Spleen (tissue), 11 donors: ENCODE data around the gene SHC3. TPM values are rescaled to one million over a fixed set of nuclear protein-coding genes. Genes with fewer than 3 reads are reported as not detected.

Experiments
- DNase-seq: peaks from one replicate; pipeline ENCODE4 v3.0.0-alpha.2; 2020
- H3K27ac ChIP-seq, 8 donors: fragments of 200-600 bp; sonication (generic) in 7 of 8; 1 replicate in 4 of 8; 2 replicates in 4 of 8; pipeline versions ENCODE4 v1.5.0 to v1.8.0; 2016 to 2021; ENCODE audit warnings: inconsistent platforms in 4 of 8, mild to moderate bottlenecking in 4 of 8, moderate library complexity in 1 of 8
- H3K27me3 ChIP-seq, 7 donors: fragments of 200-600 bp; sonication (generic) in 6 of 7; replicated peaks in 1 of 7; 1 replicate in 4 of 7; 2 replicates in 3 of 7; pipeline versions ENCODE4 v1.5.0 to v1.8.0; 2016 to 2021; ENCODE audit warnings: inconsistent platforms in 3 of 7, mild to moderate bottlenecking in 1 of 7
- H3K36me3 ChIP-seq, 6 donors: fragments of 200-600 bp; sonication (generic) in 5 of 6; 1 replicate in 4 of 6; 2 replicates in 2 of 6; pipeline versions ENCODE4 v1.5.0 to v1.8.0; 2016 to 2021; ENCODE audit warnings: inconsistent platforms in 2 of 6
- H3K4me1 ChIP-seq, 6 donors: fragments of 200-600 bp; sonication (generic) in 5 of 6; 1 replicate in 3 of 6; 2 replicates in 3 of 6; pipeline versions ENCODE4 v1.5.0 to v1.8.0; 2016 to 2021; ENCODE audit warnings: inconsistent platforms in 3 of 6
- H3K4me3 ChIP-seq, 8 donors: fragments of 200-600 bp; sonication (generic) in 7 of 8; 1 replicate in 4 of 8; 2 replicates in 4 of 8; pipeline versions ENCODE4 v1.5.0 to v1.8.0; 2016 to 2021; ENCODE audit warnings: inconsistent platforms in 4 of 8, mild to moderate bottlenecking in 4 of 8, moderate library complexity in 2 of 8
- H3K9me3 ChIP-seq, 8 donors: fragments of 200-600 bp; sonication (generic) in 7 of 8; 1 replicate in 4 of 8; 2 replicates in 4 of 8; pipeline versions ENCODE4 v1.5.0 to v1.8.0; 2016 to 2021; ENCODE audit warnings: inconsistent platforms in 4 of 8
- CTCF ChIP-seq, 11 experiments: fragments of 200-600 bp in 7 of 11; fragments of 450-650 bp in 4 of 11; sonication (generic) in 4 of 11; IDR thresholded peaks in 8 of 11; conservative IDR thresholded peaks in 3 of 11; 1 replicate in 7 of 11; 2 replicates in 4 of 11; pipeline versions ENCODE4 v1.4.0 to v1.8.0; 2016 to 2021; ENCODE audit warnings: antibody characterized with exemption in 11 of 11, inconsistent platforms in 4 of 11, mild to moderate bottlenecking in 1 of 11
- POLR2A ChIP-seq, 3 donors: fragments of 450-650 bp; IDR thresholded peaks; one replicate each; pipeline ENCODE4 v1.5.1; 2017; ENCODE audit warnings: antibody characterized with exemption in 3 of 3, mild to moderate bottlenecking in 1 of 3
- POLR2AphosphoS5 ChIP-seq, 3 donors: sonication (generic); formaldehyde crosslinking; IDR thresholded peaks; one replicate each; pipeline ENCODE4 v1.5.1; 2017; ENCODE audit warnings: antibody characterized with exemption in 3 of 3
- WGBS, 5 donors: extraction: QIAGEN DNeasy Blood & Tissue Kit in 3 of 5; methylation state at CpG; one replicate each; pipeline versions ENCODE4 v1.1.5 to v1.1.7; 2013 to 2018; 5-methylcytosine and 5-hydroxymethylcytosine counted together
- intact Hi-C: fragments of 100-400 bp; cut with DNase I; formaldehyde crosslinking; loops from one replicate; pipeline ENCODE4 v1.15.0; 2023; ENCODE audit warnings: low total_unique reads
- polyA plus RNA-seq, 3 donors: library from polyadenylated mRNA; stranded (reverse); fragments of 200-250 nt; gene quantifications; one replicate each; pipeline ENCODE4 v1.2.1, GENCODE V29; 2013
- total RNA-seq, 7 donors: library from RNA; depleted of rRNA in 3 of 7; stranded (reverse); fragments of >200 nt in 3 of 7; fragmentation: NEBNext Ultra II Directional in 4 of 7; extraction: Animal tissue kit (Norgen Biotek cat#: 25700) in 4 of 7; gene quantifications; one replicate each; pipeline versions ENCODE4 v1.1.0 to v1.2.1, GENCODE V29; 2016 to 2021
- donor health status: healthy with polysubstance abuse.
- donor health status: DM: no; HTN: no; CAD: no; lungs with moderate emphysema.
- donor health status: DM: no; HTN: no; CAD: no.
- donor health status: Bipolar disorder and iron deficiency.
- donor health status: healthy.
- donor health status: DM: no; HTN: no; CAD: no.
- donor health status: DM: yes; HTN: yes; CAD: no.

SHC3 gene
- total and polyA plus RNA-seq, 10 donors = 0.03 to 0.70 (median 0.07) TPM; not detected in 1

GRCh38 chr9:88993327-88993726 lies 185.3 kb downstream of the SHC3 start:
- intact Hi-C loops = no loop called here
- Histone ChIP-seq H3K27ac (peak overlapping the region in 5 of 8 donors; percentile 2 to 87 (median 36)), H3K4me3 (peak overlapping the region; percentile 12 to 80 (median 68)), H3K9me3 (no peaks in the 10 kb centered on the region), H3K4me1 (peaks cover 12 to 95% (median 38%) of the 10 kb centered on the region in 6 donors), H3K36me3 (peaks cover 0 to 17% (median 0%) of the 10 kb centered on the region in 6 donors), H3K27me3 (peaks cover 0 to 52% (median 8%) of the 10 kb centered on the region in 7 donors)
- 62 to 78% (median 71%) methylated on average over 2 of the region's 2 CpGs for WGBS, 5 donors
- no peak for TF ChIP-seq CTCF (IDR thresholded peaks at IDR 0.05 in 8 of 11, conservative IDR thresholded peaks at IDR 0.05 in 3 of 11)
- TF ChIP-seq POLR2A (IDR thresholded peaks at IDR 0.05) = no peak
- TF ChIP-seq POLR2AphosphoS5 (IDR thresholded peaks at IDR 0.05) = no peak
- no peak for DNase-seq

GRCh38 chr9:88992556-88992955 lies 186.1 kb downstream of the SHC3 start:
- H3K27ac ChIP-seq = peak overlapping the region in 3 of 8 donors; percentile 79 to 87 (median 82)
- H3K4me3 ChIP-seq = peak overlapping the region; percentile 47 to 80 (median 68)
- H3K9me3 ChIP-seq = no peaks in the 10 kb centered on the region
- H3K4me1 ChIP-seq = peaks cover 12 to 88% (median 34%) of the 10 kb centered on the region in 6 donors
- intact Hi-C loops = no loop called here
- 68 to 89% (median 78%) methylated on average over 4 of the region's 4 CpGs for WGBS, 5 donors
- H3K27me3 ChIP-seq = peaks cover 0 to 52% (median 8%) of the 10 kb centered on the region in 7 donors
- H3K36me3 ChIP-seq = peaks cover 0 to 17% (median 0%) of the 10 kb centered on the region in 6 donors
- DNase-seq = no peak
- TF ChIP-seq POLR2AphosphoS5 (IDR thresholded peaks at IDR 0.05) (no peak), CTCF (IDR thresholded peaks at IDR 0.05 in 8 of 11, conservative IDR thresholded peaks at IDR 0.05 in 3 of 11) (no peak), POLR2A (IDR thresholded peaks at IDR 0.05) (no peak)

GRCh38 chr9:88991066-88992034 lies 187.3 kb downstream of the SHC3 start, which contains the start of gene S1PR3:
S1PR3 (plus strand) TSS chr9:88991468; CDS start chr9:89001201, 9,733 bp downstream.
- H3K9me3 ChIP-seq = no peaks in the 10 kb centered on the region
- intact Hi-C loops = no loop called here
- 2 to 9% (median 3%) methylated on average over 16 to 92 of the region's 94 CpGs for WGBS, 5 donors
- H3K4me3 ChIP-seq = peak within 1 kb of the TSS; percentile 47 to 80 (median 68)
- peaks cover 0 to 11% (median 0%) of the 10 kb centered on the region in 6 donors for H3K36me3 ChIP-seq
- TF ChIP-seq CTCF (IDR thresholded peaks at IDR 0.05 in 8 of 11, conservative IDR thresholded peaks at IDR 0.05 in 3 of 11) (no peak), POLR2A (IDR thresholded peaks at IDR 0.05) (no peak), POLR2AphosphoS5 (IDR thresholded peaks at IDR 0.05) (peak; percentile 55 to 83 (median 80))
- peak; percentile 83 for DNase-seq
- peaks cover 12 to 78% (median 34%) of the 10 kb centered on the region in 6 donors for H3K4me1 ChIP-seq
- peak within 1 kb of the TSS in 7 of 8 donors; percentile 37 to 87 (median 79) for H3K27ac ChIP-seq
- peaks cover 0 to 52% (median 8%) of the 10 kb centered on the region in 7 donors for H3K27me3 ChIP-seq

GRCh38 chr9:88990729-88991065 lies 187.9 kb downstream of the SHC3 start:
- H3K27me3 ChIP-seq = peaks cover 0 to 51% (median 8%) of the 10 kb centered on the region in 7 donors
- DNase-seq = no peak
- peaks cover 12 to 73% (median 34%) of the 10 kb centered on the region in 6 donors for H3K4me1 ChIP-seq
- TF ChIP-seq CTCF (IDR thresholded peaks at IDR 0.05 in 8 of 11, conservative IDR thresholded peaks at IDR 0.05 in 3 of 11) (no peak), POLR2AphosphoS5 (IDR thresholded peaks at IDR 0.05) (no peak), POLR2A (IDR thresholded peaks at IDR 0.05) (no peak)
- H3K27ac ChIP-seq = peak overlapping the region in 5 of 8 donors; percentile 49 to 87 (median 82)
- intact Hi-C loops = no loop called here
- no peaks in the 10 kb centered on the region for H3K9me3 ChIP-seq
- H3K36me3 ChIP-seq = peaks cover 0 to 5% (median 0%) of the 10 kb centered on the region in 6 donors
- 22 to 35% (median 31%) methylated on average over 15 to 21 of the region's 21 CpGs for WGBS, 5 donors
- peak overlapping the region; percentile 35 to 80 (median 66) for H3K4me3 ChIP-seq
